ENCODE measurements around the gene ZBTB7C. TPM values are rescaled to one million over a fixed set of nuclear protein-coding genes. Genes with fewer than 3 reads are reported as not detected.

ZBTB7C gene
- total and polyA plus RNA-seq, 3 experiments from 2014 or later, result 0.13 TPM; not detected in 2

- Mint-ChIP-seq H3K27ac (no peak overlapping the region), H3K9me3 (no peaks in the 10 kb centered on the region), H3K4me1 (no peaks in the 10 kb centered on the region), H3K27me3 (peaks cover 11 to 47% of the 10 kb centered on the region in 2 donors), H3K4me3 (no peak overlapping the region), H3K36me3 (no peaks in the 10 kb centered on the region)
- no peak overlapping the region for H3K4me3 ChIP-seq (ENCODE audit: low read length)
- no peaks in the 10 kb centered on the region for H3K27me3 ChIP-seq (ENCODE audit: insufficient read depth, low read length, poor library complexity, severe bottlenecking)
- H3K27ac ChIP-seq (ENCODE audit: low read depth, low read length), result no peak overlapping the region
- CTCF ChIA-PET, result interaction anchor here (1.0 kb wide), 1 partner anchor 9 kb away, joined by 3 read pairs; no protein-coding TSS in a partner anchor
- no peaks in the 10 kb centered on the region for H3K9me3 ChIP-seq (ENCODE audit: low read length)
- H3K4me1 ChIP-seq (ENCODE audit: insufficient read depth, low read length), result no peaks in the 10 kb centered on the region
- no peak for DNase-seq
- H3K36me3 ChIP-seq (ENCODE audit: insufficient read depth, low read length), result no peaks in the 10 kb centered on the region
- POLR2A ChIA-PET, result no interaction called here
These were observed 16.0 kb downstream of the ZBTB7C start for GRCh38 chr18:48393170-48393569.

- Histone ChIP-seq H3K27me3 (ENCODE audit: insufficient read depth, low read length, poor library complexity, severe bottlenecking) (no peaks in the 10 kb centered on the region), H3K27ac (ENCODE audit: low read depth, low read length) (no peak overlapping the region), H3K4me1 (ENCODE audit: insufficient read depth, low read length) (no peaks in the 10 kb centered on the region), H3K4me3 (ENCODE audit: low read length) (no peak overlapping the region), H3K36me3 (ENCODE audit: insufficient read depth, low read length) (no peaks in the 10 kb centered on the region), H3K9me3 (ENCODE audit: low read length) (no peaks in the 10 kb centered on the region)
- Mint-ChIP-seq H3K9me3 (no peaks in the 10 kb centered on the region), H3K4me3 (no peak overlapping the region), H3K4me1 (no peaks in the 10 kb centered on the region), H3K27ac (no peak overlapping the region), H3K27me3 (peaks cover 11 to 41% of the 10 kb centered on the region in 2 donors), H3K36me3 (no peaks in the 10 kb centered on the region)
- POLR2A ChIA-PET, result no interaction called here
- CTCF ChIA-PET, result interaction anchor here (1.0 kb wide), 1 partner anchor 8 kb away, joined by 3 read pairs; no protein-coding TSS in a partner anchor
- no peak for DNase-seq
These were observed 16.9 kb downstream of the ZBTB7C start for GRCh38 chr18:48392268-48392667.

- POLR2A ChIA-PET, result no interaction called here
- Mint-ChIP-seq H3K36me3 (no peaks in the 10 kb centered on the region), H3K9me3 (no peaks in the 10 kb centered on the region), H3K4me1 (no peaks in the 10 kb centered on the region), H3K27ac (no peak overlapping the region), H3K4me3 (no peak overlapping the region), H3K27me3 (peaks cover 14 to 41% of the 10 kb centered on the region in 2 donors)
- CTCF ChIA-PET, result no interaction called here
- Histone ChIP-seq H3K27ac (ENCODE audit: low read depth, low read length) (no peak overlapping the region), H3K9me3 (ENCODE audit: low read length) (no peaks in the 10 kb centered on the region), H3K27me3 (ENCODE audit: insufficient read depth, low read length, poor library complexity, severe bottlenecking) (no peaks in the 10 kb centered on the region), H3K36me3 (ENCODE audit: insufficient read depth, low read length) (no peaks in the 10 kb centered on the region), H3K4me3 (ENCODE audit: low read length) (no peak overlapping the region), H3K4me1 (ENCODE audit: insufficient read depth, low read length) (no peaks in the 10 kb centered on the region)
- no peak for DNase-seq
These were observed 17.3 kb downstream of the ZBTB7C start for GRCh38 chr18:48391868-48392267.

- Histone ChIP-seq H3K4me1 (ENCODE audit: insufficient read depth, low read length) (no peaks in the 10 kb centered on the region), H3K27me3 (ENCODE audit: insufficient read depth, low read length, poor library complexity, severe bottlenecking) (no peaks in the 10 kb centered on the region), H3K9me3 (ENCODE audit: low read length) (no peaks in the 10 kb centered on the region), H3K27ac (ENCODE audit: low read depth, low read length) (no peak overlapping the region), H3K4me3 (ENCODE audit: low read length) (no peak overlapping the region), H3K36me3 (ENCODE audit: insufficient read depth, low read length) (no peaks in the 10 kb centered on the region)
- DNase-seq, result no peak
- H3K4me3 Mint-ChIP-seq, result no peak overlapping the region
- H3K27ac Mint-ChIP-seq, result no peak overlapping the region
- no peaks in the 10 kb centered on the region for H3K36me3 Mint-ChIP-seq
- H3K9me3 Mint-ChIP-seq, result no peaks in the 10 kb centered on the region
- no peaks in the 10 kb centered on the region for H3K4me1 Mint-ChIP-seq
- CTCF ChIA-PET, result no interaction called here
- H3K27me3 Mint-ChIP-seq, result peaks cover 15 to 44% of the 10 kb centered on the region in 2 donors
- POLR2A ChIA-PET, result no interaction called here
These were observed 18.5 kb downstream of the ZBTB7C start for GRCh38 chr18:48390641-48391040.

GRCh38 chr18:48388478-48388877 is 20.7 kb downstream of the ZBTB7C start:
- Mint-ChIP-seq H3K4me1 (no peaks in the 10 kb centered on the region), H3K9me3 (no peaks in the 10 kb centered on the region), H3K27me3 (peaks cover 7 to 38% of the 10 kb centered on the region in 2 donors), H3K36me3 (no peaks in the 10 kb centered on the region), H3K4me3 (no peak overlapping the region), H3K27ac (no peak overlapping the region)
- no peak for DNase-seq
- Histone ChIP-seq H3K4me3 (ENCODE audit: low read length) (no peak overlapping the region), H3K36me3 (ENCODE audit: insufficient read depth, low read length) (no peaks in the 10 kb centered on the region), H3K9me3 (ENCODE audit: low read length) (no peaks in the 10 kb centered on the region), H3K4me1 (ENCODE audit: insufficient read depth, low read length) (no peaks in the 10 kb centered on the region), H3K27ac (ENCODE audit: low read depth, low read length) (no peak overlapping the region), H3K27me3 (ENCODE audit: insufficient read depth, low read length, poor library complexity, severe bottlenecking) (no peaks in the 10 kb centered on the region)
- ChIA-PET POLR2A (no interaction called here), CTCF (no interaction called here)

DNA sequence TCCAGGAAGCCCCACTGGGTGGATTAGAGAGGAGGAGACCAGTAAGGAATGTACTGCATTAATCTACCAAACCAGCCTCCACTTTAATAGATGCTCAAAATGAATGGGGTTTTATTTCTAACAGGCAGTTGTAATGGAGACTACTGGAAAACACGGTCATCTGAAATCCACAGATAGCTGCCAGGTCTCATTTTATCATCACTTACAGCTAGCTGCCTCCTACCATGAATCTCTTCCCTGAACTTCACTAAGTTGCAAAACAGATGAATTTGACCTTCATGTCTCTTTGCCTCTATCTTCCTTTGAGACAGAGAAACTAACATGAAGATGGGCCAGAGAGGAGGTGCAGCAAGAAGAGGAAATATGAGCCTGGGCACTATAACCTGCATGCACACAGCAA is 21.9 kb downstream of the ZBTB7C start:
- Mint-ChIP-seq H3K9me3 (no peaks in the 10 kb centered on the region), H3K27me3 (peaks cover 7 to 29% of the 10 kb centered on the region in 2 donors), H3K4me1 (no peaks in the 10 kb centered on the region), H3K27ac (peak overlapping the region in 1 of 8 donors; percentile 13), H3K36me3 (no peaks in the 10 kb centered on the region), H3K4me3 (no peak overlapping the region)
- Histone ChIP-seq H3K27me3 (ENCODE audit: insufficient read depth, low read length, poor library complexity, severe bottlenecking) (no peaks in the 10 kb centered on the region), H3K9me3 (ENCODE audit: low read length) (no peaks in the 10 kb centered on the region), H3K4me1 (ENCODE audit: insufficient read depth, low read length) (no peaks in the 10 kb centered on the region), H3K4me3 (ENCODE audit: low read length) (no peak overlapping the region), H3K27ac (ENCODE audit: low read depth, low read length) (no peak overlapping the region), H3K36me3 (ENCODE audit: insufficient read depth, low read length) (no peaks in the 10 kb centered on the region)
- POLR2A ChIA-PET, result no interaction called here
- CTCF ChIA-PET, result no interaction called here
- no peak for DNase-seq

DNA sequence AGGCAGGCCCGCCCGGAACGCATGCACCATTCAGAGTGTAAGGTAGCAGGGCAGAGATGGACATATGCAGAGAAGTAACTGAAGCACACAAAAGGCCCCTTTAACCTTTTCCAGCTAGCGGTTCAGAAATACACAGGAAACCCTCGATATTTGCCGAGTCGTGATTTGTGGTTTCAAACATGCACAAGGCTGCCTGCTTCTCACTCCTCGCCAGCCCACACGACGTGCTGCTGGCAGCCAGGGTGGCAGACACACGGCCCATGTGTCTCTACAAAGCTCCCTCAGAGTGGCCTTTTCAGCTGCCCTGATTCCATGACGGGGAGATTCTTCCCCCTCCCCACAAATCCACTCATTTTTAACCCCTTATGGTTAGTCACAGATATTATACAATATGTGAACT is 23.6 kb downstream of the ZBTB7C start:
- no peaks in the 10 kb centered on the region for H3K27me3 ChIP-seq (ENCODE audit: insufficient read depth, low read length, poor library complexity, severe bottlenecking)
- Mint-ChIP-seq H3K36me3 (no peaks in the 10 kb centered on the region), H3K27ac (no peak overlapping the region), H3K27me3 (peaks cover 4 to 21% of the 10 kb centered on the region in 2 donors), H3K4me3 (no peak overlapping the region), H3K9me3 (no peaks in the 10 kb centered on the region), H3K4me1 (no peaks in the 10 kb centered on the region)
- ChIA-PET CTCF (no interaction called here), POLR2A (no interaction called here)
- H3K4me1 ChIP-seq (ENCODE audit: insufficient read depth, low read length), result no peaks in the 10 kb centered on the region
- H3K4me3 ChIP-seq (ENCODE audit: low read length), result no peak overlapping the region
- H3K36me3 ChIP-seq (ENCODE audit: insufficient read depth, low read length), result no peaks in the 10 kb centered on the region
- no peak overlapping the region for H3K27ac ChIP-seq (ENCODE audit: low read depth, low read length)
- no peaks in the 10 kb centered on the region for H3K9me3 ChIP-seq (ENCODE audit: low read length)
- no peak for DNase-seq

DNA sequence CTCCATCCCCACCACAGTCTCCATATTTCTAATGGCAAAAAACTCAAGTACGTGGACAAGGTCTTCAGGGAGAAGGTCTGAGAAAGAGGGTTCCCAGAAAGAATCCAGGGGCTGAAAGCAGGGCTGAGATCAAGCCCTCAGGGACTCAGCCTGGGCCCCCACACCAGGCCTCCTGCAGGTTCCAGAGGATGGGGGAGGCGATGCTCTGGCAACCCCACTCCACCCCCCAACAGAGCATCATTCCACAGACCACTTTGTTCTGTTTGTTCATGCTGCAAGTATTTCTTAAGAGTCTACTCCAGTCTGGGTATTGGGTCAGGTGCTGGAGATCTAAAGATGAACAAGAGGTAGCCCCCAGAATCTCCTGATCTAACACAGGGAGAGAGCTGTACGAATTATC is 32.2 kb downstream of the ZBTB7C start:
- H3K4me1 Mint-ChIP-seq, result no peaks in the 10 kb centered on the region
- no peaks in the 10 kb centered on the region for H3K36me3 ChIP-seq (ENCODE audit: insufficient read depth, low read length)
- H3K27me3 ChIP-seq (ENCODE audit: insufficient read depth, low read length, poor library complexity, severe bottlenecking), result no peaks in the 10 kb centered on the region
- H3K4me3 Mint-ChIP-seq, result no peak overlapping the region
- H3K4me3 ChIP-seq (ENCODE audit: low read length), result no peak overlapping the region
- no peak overlapping the region for H3K27ac ChIP-seq (ENCODE audit: low read depth, low read length)
- peak overlapping the region in 1 of 8 donors; percentile 19 for H3K27ac Mint-ChIP-seq
- peaks cover 0 to 2% (median 0%) of the 10 kb centered on the region in 5 donors for H3K9me3 Mint-ChIP-seq
- peaks cover 15 to 22% of the 10 kb centered on the region in 2 donors for H3K27me3 Mint-ChIP-seq
- ChIA-PET POLR2A (no interaction called here), CTCF (no interaction called here)
- H3K36me3 Mint-ChIP-seq, result no peaks in the 10 kb centered on the region
- H3K4me1 ChIP-seq (ENCODE audit: insufficient read depth, low read length), result no peaks in the 10 kb centered on the region
- H3K9me3 ChIP-seq (ENCODE audit: low read length), result no peaks in the 10 kb centered on the region
- DNase-seq, result no peak

GRCh38 chr18:48376406-48376805 is 32.8 kb downstream of the ZBTB7C start:
- Mint-ChIP-seq H3K4me3 (no peak overlapping the region), H3K36me3 (no peaks in the 10 kb centered on the region), H3K27me3 (peaks cover 15 to 22% of the 10 kb centered on the region in 2 donors), H3K4me1 (no peaks in the 10 kb centered on the region), H3K27ac (no peak overlapping the region), H3K9me3 (peaks cover 0 to 2% (median 0%) of the 10 kb centered on the region in 5 donors)
- Histone ChIP-seq H3K27me3 (ENCODE audit: insufficient read depth, low read length, poor library complexity, severe bottlenecking) (no peaks in the 10 kb centered on the region), H3K36me3 (ENCODE audit: insufficient read depth, low read length) (no peaks in the 10 kb centered on the region), H3K9me3 (ENCODE audit: low read length) (no peaks in the 10 kb centered on the region), H3K4me3 (ENCODE audit: low read length) (no peak overlapping the region), H3K4me1 (ENCODE audit: insufficient read depth, low read length) (no peaks in the 10 kb centered on the region), H3K27ac (ENCODE audit: low read depth, low read length) (no peak overlapping the region)
- ChIA-PET CTCF (no interaction called here), POLR2A (no interaction called here)
- no peak for DNase-seq
